ENCODE data around the gene TMEM132D.

TMEM132D gene

GRCh38 chr12:129363041-129363440 is 540.8 kb downstream of the TMEM132D start:
- Histone ChIP-seq H3F3A (ENCODE audit: insufficient read depth, low read length) (no peaks in the 10 kb centered on the region), H3K9ac (ENCODE audit: low read length) (no peak overlapping the region), H3K4me3 (ENCODE audit: low read depth, low read length, poor library complexity, severe bottlenecking) (no peak overlapping the region), H3K9me3 (ENCODE audit: low read length) (no peaks in the 10 kb centered on the region), H3K36me3 (ENCODE audit: insufficient read depth, low read length) (no peaks in the 10 kb centered on the region), H3K79me2 (ENCODE audit: insufficient read depth, low read length) (no peaks in the 10 kb centered on the region), H3K27me3 (ENCODE audit: insufficient read depth, low read length) (no peaks in the 10 kb centered on the region), H3K4me1 (ENCODE audit: insufficient read depth, low read length, severe bottlenecking) (no peaks in the 10 kb centered on the region), H2AFZ (ENCODE audit: low read length) (no peak overlapping the region), H3K27ac (ENCODE audit: low read depth, low read length, poor library complexity, severe bottlenecking) (no peak overlapping the region), H3K4me2 (ENCODE audit: low read length) (no peak overlapping the region), H3K9me2 (ENCODE audit: low read depth, low read length) (no peaks in the 10 kb centered on the region), H4K20me1 (ENCODE audit: insufficient read depth, low read length) (no peaks in the 10 kb centered on the region)
- TF ChIP-seq EZH2 (IDR thresholded peaks at IDR 0.05; ENCODE audit: borderline replicate concordance, low read length) (no peak), CTCF (IDR thresholded peaks at IDR 0.05; ENCODE audit: low read length) (no peak)

- H2AFZ ChIP-seq (ENCODE audit: low read length), result no peak overlapping the region
- TF ChIP-seq EZH2 (IDR thresholded peaks at IDR 0.05; ENCODE audit: borderline replicate concordance, low read length) (no peak), CTCF (IDR thresholded peaks at IDR 0.05; ENCODE audit: low read length) (no peak)
Observed at GRCh38 chr12:129357233-129357632, 546.6 kb downstream of the TMEM132D start.

GRCh38 chr12:129351481-129351880 is 552.3 kb downstream of the TMEM132D start:
- TF ChIP-seq EZH2 (IDR thresholded peaks at IDR 0.05; ENCODE audit: borderline replicate concordance, low read length), result no peak
- TF ChIP-seq CTCF (IDR thresholded peaks at IDR 0.05; ENCODE audit: low read length), result no peak
- Histone ChIP-seq H3K4me3 (ENCODE audit: low read depth, low read length, poor library complexity, severe bottlenecking) (no peak overlapping the region), H3K36me3 (ENCODE audit: insufficient read depth, low read length) (no peaks in the 10 kb centered on the region), H3K27me3 (ENCODE audit: insufficient read depth, low read length) (no peaks in the 10 kb centered on the region; the same call in 1 of the 2 replicates), H3K4me2 (ENCODE audit: low read length) (no peak overlapping the region), H3K9me3 (ENCODE audit: low read length) (no peaks in the 10 kb centered on the region), H4K20me1 (ENCODE audit: insufficient read depth, low read length) (no peaks in the 10 kb centered on the region), H3K4me1 (ENCODE audit: insufficient read depth, low read length, severe bottlenecking) (no peaks in the 10 kb centered on the region), H3K9ac (ENCODE audit: low read length) (no peak overlapping the region), H3K9me2 (ENCODE audit: low read depth, low read length) (no peaks in the 10 kb centered on the region), H2AFZ (ENCODE audit: low read length) (no peak overlapping the region), H3K79me2 (ENCODE audit: insufficient read depth, low read length) (no peaks in the 10 kb centered on the region), H3F3A (ENCODE audit: insufficient read depth, low read length) (no peaks in the 10 kb centered on the region), H3K27ac (ENCODE audit: low read depth, low read length, poor library complexity, severe bottlenecking) (no peak overlapping the region)

More at GRCh38 chr12:129357233-129357632, 546.6 kb downstream of the TMEM132D start:
- Histone ChIP-seq H3K4me1 (ENCODE audit: insufficient read depth, low read length, severe bottlenecking) (no peaks in the 10 kb centered on the region), H3K9ac (ENCODE audit: low read length) (no peak overlapping the region), H3K9me3 (ENCODE audit: low read length) (no peaks in the 10 kb centered on the region), H3K4me3 (ENCODE audit: low read depth, low read length, poor library complexity, severe bottlenecking) (no peak overlapping the region), H3K79me2 (ENCODE audit: insufficient read depth, low read length) (no peaks in the 10 kb centered on the region), H4K20me1 (ENCODE audit: insufficient read depth, low read length) (no peaks in the 10 kb centered on the region), H3F3A (ENCODE audit: insufficient read depth, low read length) (no peaks in the 10 kb centered on the region), H3K36me3 (ENCODE audit: insufficient read depth, low read length) (no peaks in the 10 kb centered on the region), H3K4me2 (ENCODE audit: low read length) (no peak overlapping the region), H3K9me2 (ENCODE audit: low read depth, low read length) (no peaks in the 10 kb centered on the region), H3K27me3 (ENCODE audit: insufficient read depth, low read length) (no peaks in the 10 kb centered on the region), H3K27ac (ENCODE audit: low read depth, low read length, poor library complexity, severe bottlenecking) (no peak overlapping the region)
